Right renal cortex interstitium (tissue), 3 donors: ENCODE data around the gene TENM3. TPM values are rescaled to one million over a fixed set of nuclear protein-coding genes. Genes with fewer than 3 reads are reported as not detected.

Source experiments
- DNase-seq, 3 donors: peaks; one replicate each; pipeline ENCODE4 v3.0.0-alpha.2; 2013; ENCODE audit warnings: low read depth in 3 of 3, low spot score in 2 of 3
- polyA plus RNA-seq, 3 donors: library from polyadenylated mRNA; unstranded; fragments of 120-200 nt; gene quantifications; one replicate each; pipeline ENCODE4 v1.2.1, GENCODE V29; 2013; ENCODE audit not compliant: insufficient read length in 3 of 3

TENM3 gene
- polyA plus RNA-seq, 3 donors = 16.0 to 18.1 (median 17.7) TPM

GRCh38 chr4:182846036-182846435 is 602.8 kb downstream of the TENM3 start:
- no peak for DNase-seq

DNA sequence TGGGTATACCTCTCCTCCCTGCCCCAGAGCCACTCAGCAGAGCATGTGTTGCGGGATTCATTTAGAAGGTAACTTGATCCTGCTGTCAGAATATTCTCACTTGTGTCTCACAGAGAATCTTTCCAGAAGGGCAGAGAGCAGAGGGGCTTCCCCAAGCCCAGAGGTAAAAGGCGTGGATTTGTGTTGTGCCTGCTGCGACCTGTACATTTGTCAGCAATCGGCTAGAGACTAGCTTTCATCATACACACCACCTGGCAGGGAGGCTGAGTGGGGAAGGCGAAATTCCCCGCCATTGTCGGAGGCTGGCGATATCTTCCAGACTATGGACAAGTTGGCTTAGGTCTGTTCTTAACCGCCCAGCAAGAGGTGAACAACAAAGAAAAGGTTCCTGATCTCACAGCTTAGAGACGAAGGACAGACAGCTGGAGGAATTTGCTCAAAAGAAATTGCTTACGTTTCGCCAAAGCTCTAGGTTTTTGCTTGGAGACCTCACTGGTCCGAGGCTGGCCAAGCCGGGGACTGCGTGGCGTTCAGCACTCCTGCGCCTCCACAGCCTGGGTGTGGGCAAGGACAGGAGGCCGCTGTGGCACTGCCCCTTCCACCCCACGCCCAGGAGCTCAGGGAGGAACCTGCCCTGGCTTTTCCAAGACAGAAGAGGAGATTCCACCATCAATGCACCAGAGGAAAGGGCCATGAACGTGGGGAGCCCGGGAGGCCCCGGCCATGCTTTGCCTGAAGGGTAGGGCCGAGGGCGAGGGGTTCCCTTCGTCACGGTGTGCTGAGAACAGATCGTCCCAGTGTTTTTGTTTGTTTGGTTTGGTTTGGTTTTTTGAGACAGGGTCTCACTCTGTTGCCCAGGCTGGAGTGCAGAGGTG is 604.6 kb downstream of the TENM3 start:
- DNase-seq = no peak

GRCh38 chr4:182848685-182849084 is 605.5 kb downstream of the TENM3 start:
- DNase-seq = no peak
